HG03097 (cell line): ENCODE measurements around the gene CHCHD3.

Experiments used
- ATAC-seq: cut with Tn5 transposase; IDR thresholded peaks from one replicate; pipeline ENCODE4 v1.9.1; 2021; ENCODE audit not compliant: unreplicated experiment, low FRiP score

CHCHD3 gene

GRCh38 chr7:132871419-132871818 is 210.5 kb downstream of the CHCHD3 start:
- no peak for ATAC-seq

GRCh38 chr7:132869166-132869861 is 212.6 kb downstream of the CHCHD3 start:
- ATAC-seq: no peak

GRCh38 chr7:132866551-132866950 is 215.3 kb downstream of the CHCHD3 start:
- no peak for ATAC-seq

- ATAC-seq: no peak
Observed at GRCh38 chr7:132866144-132866531, 215.8 kb downstream of the CHCHD3 start.

- ATAC-seq: no peak
Observed at GRCh38 chr7:132865366-132866143, 216.3 kb downstream of the CHCHD3 start.

GRCh38 chr7:132861940-132862554 is 219.8 kb downstream of the CHCHD3 start:
- ATAC-seq: no peak

- ATAC-seq: no peak
Observed at GRCh38 chr7:132861424-132861823, 220.5 kb downstream of the CHCHD3 start.

- no peak for ATAC-seq
Observed at GRCh38 chr7:132859199-132859598, 222.7 kb downstream of the CHCHD3 start.

GRCh38 chr7:132858760-132859159 is 223.1 kb downstream of the CHCHD3 start:
- ATAC-seq: no peak

- no peak for ATAC-seq
Observed at GRCh38 chr7:132858251-132858650, 223.6 kb downstream of the CHCHD3 start.

GRCh38 chr7:132857703-132858102 is 224.2 kb downstream of the CHCHD3 start:
- ATAC-seq: no peak

- ATAC-seq: no peak
Observed at GRCh38 chr7:132857031-132857430, 224.9 kb downstream of the CHCHD3 start.

- ATAC-seq: no peak
Observed at GRCh38 chr7:132856416-132856815, 225.5 kb downstream of the CHCHD3 start.

GRCh38 chr7:132855901-132856300 is 226.0 kb downstream of the CHCHD3 start:
- no peak for ATAC-seq

- no peak for ATAC-seq
Observed at GRCh38 chr7:132854238-132854637, 227.7 kb downstream of the CHCHD3 start.

- no peak for ATAC-seq
Observed at GRCh38 chr7:132847376-132847775, 234.5 kb downstream of the CHCHD3 start.

- no peak for ATAC-seq
Observed at GRCh38 chr7:132846086-132846485, 235.8 kb downstream of the CHCHD3 start.

- ATAC-seq: no peak
Observed at GRCh38 chr7:132842478-132842877, 239.4 kb downstream of the CHCHD3 start.

- ATAC-seq: no peak
Observed at GRCh38 chr7:132840199-132840598, 241.7 kb downstream of the CHCHD3 start.

- ATAC-seq: no peak
Observed at GRCh38 chr7:132838313-132838712, 243.6 kb downstream of the CHCHD3 start.

- ATAC-seq: no peak
Observed at GRCh38 chr7:132837529-132837928, 244.4 kb downstream of the CHCHD3 start.

- ATAC-seq: no peak
Observed at GRCh38 chr7:132836746-132837145, 245.1 kb downstream of the CHCHD3 start.
